IPS DF 19.7 (cell line): ENCODE results near the gene SCAND1.
"Not testable (repeated sequence)": the region's sequence is repeated elsewhere in the genome, so short reads cannot be mapped to it uniquely, and the experiment has no call there.

Experiments
- DNase-seq: peaks from one replicate; pipeline ENCODE4 v3.0.0-alpha.2; 2013; ENCODE audit warnings: low read depth, low spot score

SCAND1 gene

GRCh38 chr20:35959291-35959690 is 5.0 kb upstream of the SCAND1 start:
- DNase-seq: not testable (repeated sequence)

DNA sequence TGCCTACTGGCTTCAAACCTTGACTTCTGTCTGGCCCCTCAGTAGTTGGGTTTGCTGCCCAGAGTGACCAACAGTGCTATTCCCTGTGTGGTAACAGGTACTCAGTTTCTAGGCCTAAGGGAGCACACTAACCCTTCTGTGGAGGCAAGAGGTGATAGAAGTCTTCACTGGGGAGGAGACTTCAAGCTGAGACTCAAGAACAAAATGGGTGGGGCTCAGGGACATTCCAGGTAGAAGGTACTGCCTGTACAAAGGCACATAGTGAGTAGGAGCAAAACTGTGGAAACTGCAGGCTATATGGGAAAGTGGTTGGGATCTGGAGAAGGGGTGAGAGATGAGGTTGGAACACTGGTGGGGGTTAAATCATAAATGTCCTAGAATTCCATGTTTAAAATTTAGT is 2.3 kb upstream of the SCAND1 start:
- no peak for DNase-seq

DNA sequence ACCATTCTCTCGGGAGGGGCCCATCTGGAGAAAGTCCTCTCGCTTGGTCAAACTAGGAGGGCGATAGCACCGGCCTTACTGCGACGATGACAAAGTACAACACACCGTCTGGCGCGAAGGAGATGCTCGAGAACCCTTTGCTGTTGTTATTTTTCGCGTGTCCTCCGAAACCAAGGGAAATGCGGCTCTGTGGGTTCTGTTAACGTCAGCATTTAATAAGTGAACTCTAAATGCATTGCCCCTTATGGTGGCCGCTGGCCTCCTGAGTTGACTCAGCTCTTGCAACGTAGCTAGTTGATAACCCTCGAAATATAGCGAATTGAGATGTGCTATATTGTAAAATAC is 577 bp upstream of the SCAND1 start:
- no peak for DNase-seq

DNA sequence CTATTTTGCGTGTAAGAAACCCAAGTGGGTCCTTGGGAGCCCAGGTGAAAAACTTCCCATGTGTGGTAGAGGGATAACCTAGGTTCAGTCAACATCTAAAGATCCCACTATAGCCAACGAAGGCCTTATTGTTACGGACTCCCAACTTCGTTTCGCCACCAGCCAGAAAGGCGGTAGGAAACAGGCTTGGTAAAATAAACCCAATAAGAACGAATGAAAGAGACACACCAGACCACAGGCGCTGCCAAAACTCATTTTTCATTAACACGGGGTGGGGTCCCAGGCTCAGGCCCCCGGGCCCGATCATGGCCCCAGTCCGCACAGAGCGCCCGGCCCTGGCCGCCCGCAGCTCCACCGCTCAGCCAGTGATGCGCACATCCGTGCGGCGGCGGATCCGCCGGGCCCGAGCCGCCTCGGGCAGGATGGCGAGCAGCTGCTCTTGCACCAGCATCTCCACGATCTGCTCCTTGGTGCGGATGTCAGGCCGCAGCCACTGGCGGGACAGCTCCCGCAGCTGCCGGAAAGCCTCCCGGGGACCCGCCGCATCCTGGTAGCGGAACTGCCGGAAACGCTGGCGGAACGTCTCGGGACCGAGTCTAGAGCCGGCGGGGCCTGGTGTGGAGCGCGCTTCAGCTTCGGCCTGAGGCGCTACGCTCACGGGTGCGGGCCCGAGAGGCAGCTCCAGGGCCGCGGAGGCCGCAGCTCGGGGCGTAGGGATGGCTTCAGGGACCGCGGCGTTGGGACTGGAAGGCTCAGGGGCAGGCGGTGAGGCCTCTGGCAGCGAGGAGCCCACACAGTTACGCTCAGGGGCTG is 709 bp downstream of the SCAND1 start:
- no peak for DNase-seq

GRCh38 chr20:35952480-35953386 is 1.6 kb downstream of the SCAND1 start:
- DNase-seq: no peak

DNA sequence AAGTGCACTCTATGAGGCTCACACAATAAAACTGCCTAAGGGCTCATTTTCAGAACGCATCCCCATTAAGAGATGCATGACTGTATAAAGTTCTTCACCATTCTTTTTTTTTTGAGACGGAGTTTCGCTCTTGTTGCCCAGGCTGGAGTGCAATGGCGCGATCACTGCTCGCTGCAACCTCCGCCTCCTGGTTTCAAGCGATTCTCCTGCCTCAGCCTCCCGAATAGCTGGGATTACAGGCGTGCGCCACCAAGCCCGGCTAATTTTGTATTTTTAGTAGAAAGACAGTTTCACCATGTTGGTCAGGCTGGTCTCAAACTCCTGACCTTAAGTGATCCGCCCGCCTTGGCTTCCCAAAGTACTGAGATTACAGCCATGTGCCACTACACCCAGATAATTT is 2.2 kb downstream of the SCAND1 start:
- DNase-seq: not testable (repeated sequence)

GRCh38 chr20:35950093-35950492 is 4.2 kb downstream of the SCAND1 start:
- no peak for DNase-seq

DNA sequence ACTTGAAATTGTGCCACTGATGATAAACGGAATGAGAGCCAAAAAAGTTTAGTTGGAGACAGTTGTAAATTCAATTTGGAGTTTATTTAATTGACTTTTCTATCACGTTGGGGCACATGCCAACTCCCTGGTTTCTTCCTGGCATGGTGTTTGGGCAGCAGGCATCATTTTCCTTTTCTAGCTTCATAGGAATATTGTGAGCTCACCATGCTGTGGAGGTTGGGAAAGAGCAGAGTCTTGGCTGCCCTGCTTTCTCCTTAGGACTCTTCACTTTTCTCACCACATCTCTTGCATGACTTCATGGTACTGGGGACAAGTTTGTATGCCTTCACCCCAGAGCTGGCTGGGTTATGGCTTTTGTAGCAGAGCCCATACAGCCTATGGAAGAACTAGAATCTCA is 6.4 kb downstream of the SCAND1 start:
- DNase-seq: no peak

DNA sequence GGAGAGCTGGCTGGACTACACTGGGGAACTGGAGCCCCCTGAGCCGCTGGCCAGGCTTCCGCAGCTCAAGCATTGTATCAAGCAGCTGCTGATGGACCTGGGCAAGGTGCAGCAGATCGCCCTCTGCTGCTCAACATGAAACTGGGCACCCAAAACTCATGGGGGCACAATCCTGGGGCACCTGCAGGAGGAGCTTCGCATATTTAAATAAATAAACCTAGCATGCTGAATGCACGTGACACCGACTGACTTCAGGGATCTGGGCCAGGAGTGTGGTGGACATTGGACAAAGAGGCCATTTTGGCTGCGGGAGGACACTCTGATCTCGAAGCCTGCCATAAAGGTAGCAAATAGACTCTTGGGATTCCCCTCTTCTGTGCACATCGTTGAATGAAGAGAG is 6.8 kb downstream of the SCAND1 start:
- DNase-seq: no peak

GRCh38 chr20:35942243-35942642 is 12.1 kb downstream of the SCAND1 start:
- DNase-seq: no peak

DNA sequence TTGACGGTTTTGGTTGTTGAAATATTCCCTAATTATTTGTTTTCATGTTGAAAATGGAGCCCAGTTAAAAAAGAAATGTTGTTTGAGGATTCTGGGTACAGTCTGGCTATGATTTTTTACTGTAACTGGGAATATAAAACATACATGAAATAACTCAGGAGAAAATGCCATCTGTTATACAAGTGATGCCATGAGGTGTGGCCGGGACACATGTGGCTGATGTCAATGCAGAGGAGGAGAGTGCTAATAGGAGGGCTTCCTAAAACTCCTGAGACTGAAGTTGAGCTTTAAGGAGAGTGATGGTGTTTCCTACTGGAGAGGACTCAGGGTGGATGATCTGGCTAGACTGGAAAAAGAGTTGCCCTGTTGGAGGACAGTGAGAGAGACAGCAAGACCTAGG is 12.7 kb downstream of the SCAND1 start:
- no peak for DNase-seq

DNA sequence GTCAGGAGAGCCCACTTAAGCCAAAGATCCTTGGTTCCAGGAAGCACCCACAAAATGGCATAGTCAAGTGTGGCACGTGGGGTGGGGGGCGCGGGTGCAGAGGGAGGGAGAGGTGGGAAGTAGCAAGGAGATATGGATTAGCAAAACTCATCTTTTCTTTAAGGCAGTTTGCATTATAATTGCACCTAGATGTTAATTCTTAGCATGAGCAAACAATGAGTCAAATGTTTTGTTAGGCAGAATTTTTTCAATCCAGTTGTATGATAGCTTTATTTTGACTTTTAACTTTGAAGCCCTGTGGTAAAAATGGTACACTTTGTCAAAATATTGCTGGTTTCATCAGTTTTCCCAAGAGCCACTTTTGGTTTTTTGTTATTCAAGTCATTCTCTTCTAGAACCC is 15.0 kb downstream of the SCAND1 start:
- no peak for DNase-seq

DNA sequence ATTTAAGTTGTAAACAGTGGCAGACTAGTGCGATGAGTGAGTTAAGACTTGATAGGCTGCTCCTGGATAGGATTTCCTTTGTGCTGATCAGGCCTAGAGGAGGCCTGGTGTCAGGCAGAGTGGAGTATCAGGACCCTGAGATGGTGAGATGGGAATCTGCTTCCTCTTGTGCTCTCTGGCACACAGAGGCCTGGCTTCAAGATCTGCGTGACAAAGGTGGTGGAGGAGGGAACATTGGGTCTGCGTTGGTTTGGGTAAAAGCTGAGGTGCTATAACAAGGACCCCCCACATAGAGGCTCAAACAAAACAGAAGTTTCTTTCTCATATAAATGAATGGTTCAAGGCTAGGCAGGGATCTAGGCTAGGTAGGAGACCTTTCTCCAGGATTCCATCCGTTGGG is 20.3 kb downstream of the SCAND1 start:
- peak; percentile 63 for DNase-seq

DNA sequence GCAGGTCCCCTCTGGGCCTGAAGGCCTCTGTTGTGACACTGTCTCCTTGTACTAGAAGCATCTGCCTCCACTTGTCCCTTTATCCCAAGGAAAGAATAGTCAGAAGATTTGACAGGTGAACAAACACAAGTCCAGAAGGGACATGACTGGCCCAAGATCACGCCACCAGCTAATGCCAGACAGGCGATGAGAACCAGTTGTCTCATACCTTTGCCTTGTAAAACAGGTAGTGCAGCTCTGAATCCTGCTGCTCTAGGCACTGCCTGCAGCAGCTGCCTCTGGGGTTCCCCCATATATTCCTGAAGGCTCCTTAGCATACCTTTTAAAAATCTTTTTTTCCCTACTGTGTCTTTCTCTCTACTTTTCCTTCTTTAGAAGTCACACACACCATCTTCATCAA is 25.0 kb downstream of the SCAND1 start:
- no peak for DNase-seq

GRCh38 chr20:35920523-35920922 is 33.8 kb downstream of the SCAND1 start:
- no peak for DNase-seq

DNA sequence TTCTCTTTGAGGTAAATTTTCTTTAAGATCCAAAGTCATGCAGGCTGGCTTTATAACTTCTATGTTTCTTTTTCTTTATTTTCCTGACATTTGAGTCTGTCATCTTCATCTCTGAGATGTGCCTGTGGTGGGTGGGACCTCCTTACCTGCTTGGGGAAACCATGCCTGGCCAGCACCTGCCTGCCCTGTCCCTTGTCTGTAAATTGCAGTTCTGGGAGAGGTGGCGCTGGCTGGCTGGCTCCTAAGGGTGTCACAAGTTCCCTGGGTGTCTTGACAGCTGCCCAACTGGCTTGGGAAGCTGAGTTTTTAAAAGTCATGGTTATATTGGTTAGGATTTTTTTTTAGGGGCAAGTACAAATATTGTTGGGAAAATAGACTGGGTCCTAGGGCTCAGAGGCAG is 36.3 kb downstream of the SCAND1 start:
- DNase-seq: no peak

DNA sequence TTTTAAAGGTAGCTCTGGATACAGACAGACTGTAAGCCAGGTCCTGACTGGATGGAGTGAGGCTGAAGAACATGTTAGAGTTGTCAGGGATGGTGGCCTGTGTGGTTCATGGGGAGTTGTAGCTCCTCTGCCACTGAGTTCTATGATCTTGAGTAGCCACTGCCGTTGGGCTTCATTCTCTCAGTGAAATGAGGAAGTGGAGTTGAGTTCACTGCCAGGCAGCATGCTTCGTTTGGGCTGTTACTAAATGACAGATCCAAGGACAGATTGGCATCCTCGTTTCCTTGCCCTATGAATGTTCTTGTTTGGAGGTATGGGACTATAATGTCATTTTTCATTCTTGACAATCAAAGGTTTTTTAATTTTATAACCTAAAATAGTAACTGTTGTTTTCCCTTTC is 37.2 kb downstream of the SCAND1 start:
- DNase-seq: no peak

- DNase-seq: no peak
Measured at GRCh38 chr20:35912881-35913280, 41.4 kb downstream of the SCAND1 start.

GRCh38 chr20:35910254-35910653 is 44.0 kb downstream of the SCAND1 start:
- no peak for DNase-seq

DNA sequence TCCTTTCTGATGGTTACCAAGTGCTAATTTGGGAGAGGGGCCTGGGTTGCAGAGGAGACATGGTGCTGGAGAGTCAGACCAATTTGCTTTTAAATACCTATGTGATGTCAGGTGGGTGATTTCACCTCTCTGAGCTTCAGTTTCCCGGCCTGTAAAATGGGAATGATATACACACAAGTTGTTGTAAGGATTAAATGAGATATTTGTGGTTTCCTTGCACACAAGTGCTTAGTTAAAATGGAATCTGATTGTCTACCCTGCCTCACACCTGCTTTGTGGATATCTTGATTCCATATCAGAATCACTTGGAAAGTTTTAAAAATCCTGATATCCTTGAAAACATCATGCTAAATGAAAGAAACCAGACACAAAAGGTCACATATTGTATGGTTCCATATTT is 44.5 kb downstream of the SCAND1 start:
- no peak for DNase-seq

DNA sequence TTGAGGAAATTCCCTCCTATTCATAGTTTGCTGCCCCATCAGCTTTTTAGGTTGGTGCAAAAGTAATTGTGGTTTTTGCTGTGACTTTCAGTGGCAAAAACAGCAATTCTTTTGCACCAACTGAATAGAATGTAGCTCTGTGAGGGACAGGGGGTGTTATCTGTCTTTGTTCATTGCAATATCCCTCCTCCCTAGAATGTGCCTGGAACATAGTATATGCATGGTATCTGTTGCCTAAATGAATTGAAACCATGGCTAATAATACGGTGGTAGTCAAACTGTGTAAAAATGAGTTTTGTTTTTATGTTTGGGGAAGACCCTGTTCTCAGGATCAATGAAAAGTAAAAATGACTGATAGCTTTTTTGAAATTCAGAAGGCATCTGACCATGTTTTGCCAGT is 45.1 kb downstream of the SCAND1 start:
- DNase-seq: no peak

- peak; percentile 7 for DNase-seq
Measured at GRCh38 chr20:35908007-35908406, 46.3 kb downstream of the SCAND1 start.
